H1 (cell line): ENCODE measurements around the gene SERPINA6. TPM values are rescaled to one million over a fixed set of nuclear protein-coding genes. Genes with fewer than 3 reads are reported as not detected.
A peak's percentile ranks its signal among the peaks of the same experiment; 100 is the strongest.

Experiments used
- CTCF ChIA-PET: fragments of 300-600 bp; sonication (Branson Sonifier 250); formaldehyde crosslinking; loops from one replicate; lab custom pipeline; 2021; ENCODE audit not compliant: partially characterized antibody; lab: Charles Lee
- POLR2A ChIA-PET: fragments of 300-600 bp; sonication (Branson Sonifier 250); formaldehyde crosslinking; loops from one replicate; lab custom pipeline; 2021; ENCODE audit warnings: inconsistent platforms; ENCODE audit not compliant: partially characterized antibody; lab: Charles Lee
- DNase-seq, 2 experiments: peaks; one replicate each; pipeline versions ENCODE4 v3.0.0 to v3.0.0-alpha.2; 2010 to 2022; ENCODE audit warnings: low spot score in 2 of 2, low read depth in 1 of 2, mixed read lengths in 1 of 2
- FAIRE-seq: peaks from 2 replicates; lab custom pipeline; 2011; peaks lifted over from hg19 to GRCh38; lab: Jason Lieb, UNC
- H2AFZ ChIP-seq: 2 replicates; pipeline ENCODE4 v1.8.1; 2012; ENCODE audit warnings: low read length, inconsistent platforms
- H2AK5ac ChIP-seq: 2 replicates; pipeline ENCODE4 v1.6.1; 2013; ENCODE audit warnings: low read depth, low read length
- H2BK120ac ChIP-seq: replicated peaks from 2 replicates; pipeline ENCODE3; 2013; ENCODE audit warnings: low read depth, low read length, inconsistent platforms
- H2BK12ac ChIP-seq: 2 replicates; pipeline ENCODE4 v1.6.1; 2013; ENCODE audit warnings: low read depth, low read length
- H2BK15ac ChIP-seq: 2 replicates; pipeline ENCODE4 v1.6.1; 2013; ENCODE audit warnings: low read length
- H2BK20ac ChIP-seq: 2 replicates; pipeline ENCODE4 v1.6.1; 2013; ENCODE audit warnings: low read length
- H2BK5ac ChIP-seq: 2 replicates; pipeline ENCODE4 v1.6.1; 2013; ENCODE audit warnings: low read depth, low read length
- H3K14ac ChIP-seq: 2 replicates; pipeline ENCODE4 v1.6.1; 2013; ENCODE audit warnings: inconsistent platforms; ENCODE audit not compliant: insufficient read length
- H3K18ac ChIP-seq: 2 replicates; pipeline ENCODE4 v1.6.1; 2013; ENCODE audit warnings: low read length; ENCODE audit errors: extremely low read depth
- H3K23ac ChIP-seq: 2 replicates; pipeline ENCODE4 v1.6.1; 2013; ENCODE audit warnings: inconsistent platforms; ENCODE audit not compliant: insufficient read length
- H3K23me2 ChIP-seq: 2 replicates; pipeline ENCODE4 v1.6.1; 2013; ENCODE audit warnings: low read depth, low read length
- H3K27ac ChIP-seq: 2 replicates; pipeline ENCODE4 v1.6.1; 2011; ENCODE audit warnings: low read depth, low read length, inconsistent platforms
- H3K27me3 ChIP-seq, 4 experiments: replicated peaks in 1 of 4; 1 replicate in 1 of 4; 2 replicates in 3 of 4; pipeline versions ENCODE4 v1.6.1 to v1.8.1; 2011 to 2013; ENCODE audit warnings: low read length in 3 of 4, mild to moderate bottlenecking in 3 of 4, inconsistent platforms in 2 of 4, mixed read lengths in 2 of 4, moderate library complexity in 1 of 4; ENCODE audit not compliant: control insufficient read depth in 3 of 4, insufficient read depth in 3 of 4; ENCODE audit errors: extremely low read depth in 1 of 4
- H3K36me3 ChIP-seq, 4 experiments: 2 replicates each; pipeline versions ENCODE4 v1.6.1 to v1.8.1; 2011 to 2013; ENCODE audit warnings: mild to moderate bottlenecking in 4 of 4, low read length in 3 of 4, moderate library complexity in 2 of 4, control low read depth in 1 of 4, inconsistent platforms in 1 of 4; ENCODE audit not compliant: insufficient read depth in 4 of 4, control insufficient read depth in 2 of 4
- H3K4ac ChIP-seq: replicated peaks from 2 replicates; pipeline ENCODE3; 2013; ENCODE audit warnings: low read length, low read depth, mixed read lengths, inconsistent platforms; ENCODE audit not compliant: insufficient read length
- H3K4me1 ChIP-seq, 4 experiments: replicated peaks in 1 of 4; 1 replicate in 1 of 4; 2 replicates in 3 of 4; pipeline versions ENCODE4 v1.6.1 to v1.8.1; 2011 to 2013; ENCODE audit warnings: low read length in 3 of 4, inconsistent platforms in 2 of 4, mixed read lengths in 1 of 4; ENCODE audit not compliant: insufficient read depth in 4 of 4, control insufficient read depth in 3 of 4
- H3K4me2 ChIP-seq, 2 experiments: 2 replicates each; pipeline versions ENCODE4 v1.6.1 to v1.8.1; 2011 to 2013; ENCODE audit warnings: low read depth in 2 of 2, low read length in 2 of 2, control low read depth in 1 of 2, inconsistent platforms in 1 of 2, mild to moderate bottlenecking in 1 of 2; ENCODE audit not compliant: insufficient read depth in 1 of 2
- H3K4me3 ChIP-seq, 4 experiments: fragments of 200-600, 300-600 bp in 1 of 4; sonication (generic), shearing (Covaris generic), sonication (Bioruptor Twin) in 1 of 4; 2 replicates each; pipeline versions ENCODE4 v1.5.1 to v1.8.1; 2011 to 2016; ENCODE audit warnings: low read length in 4 of 4, low read depth in 3 of 4, control low read depth in 2 of 4, inconsistent platforms in 2 of 4, mild to moderate bottlenecking in 2 of 4, mixed read lengths in 1 of 4, moderate library complexity in 1 of 4; ENCODE audit not compliant: insufficient read depth in 2 of 4; ENCODE audit errors: extremely low read depth in 1 of 4
- H3K56ac ChIP-seq: replicated peaks from 2 replicates; pipeline ENCODE3; 2013; ENCODE audit warnings: low read depth, mild to moderate bottlenecking, mixed read lengths, low read length, inconsistent platforms; ENCODE audit not compliant: insufficient read length
- H3K79me1 ChIP-seq: 2 replicates; pipeline ENCODE4 v1.6.1; 2013; ENCODE audit warnings: low read depth, low read length, control low read depth
- H3K79me2 ChIP-seq, 2 experiments: 2 replicates each; pipeline versions ENCODE4 v1.6.1 to v1.8.1; 2012 to 2013; ENCODE audit warnings: low read length in 2 of 2, mild to moderate bottlenecking in 2 of 2, inconsistent platforms in 1 of 2; ENCODE audit not compliant: insufficient read depth in 2 of 2, control insufficient read depth in 1 of 2
- H3K9ac ChIP-seq, 4 experiments: replicated peaks in 1 of 4; 1 replicate in 1 of 4; 2 replicates in 3 of 4; pipeline versions ENCODE4 v1.6.1 to v1.8.1; 2011 to 2013; ENCODE audit warnings: low read depth in 3 of 4, low read length in 3 of 4, control low read depth in 2 of 4, mild to moderate bottlenecking in 2 of 4, moderate library complexity in 2 of 4, inconsistent platforms in 1 of 4; ENCODE audit errors: extremely low read depth in 1 of 4
- H3K9me3 ChIP-seq, 2 experiments: 2 replicates each; pipeline versions ENCODE4 v1.6.1 to v1.8.1; 2012 to 2013; ENCODE audit warnings: mild to moderate bottlenecking in 2 of 2, moderate library complexity in 2 of 2, control low read depth in 1 of 2, inconsistent platforms in 1 of 2, low read depth in 1 of 2, low read length in 1 of 2, mixed read lengths in 1 of 2; ENCODE audit not compliant: insufficient read depth in 2 of 2
- H4K20me1 ChIP-seq, 2 experiments: replicated peaks in 1 of 2; 2 replicates each; pipeline versions ENCODE3 to v1.8.1; 2011 to 2013; ENCODE audit warnings: inconsistent platforms in 2 of 2, low read length in 2 of 2, mild to moderate bottlenecking in 1 of 2; ENCODE audit not compliant: insufficient read depth in 2 of 2, control insufficient read depth in 1 of 2
- H4K5ac ChIP-seq: 2 replicates; pipeline ENCODE4 v1.6.1; 2013; ENCODE audit warnings: low read length, low read depth, mixed read lengths, inconsistent platforms; ENCODE audit not compliant: insufficient read length
- H4K8ac ChIP-seq: 2 replicates; pipeline ENCODE4 v1.8.0; 2013; ENCODE audit warnings: mild to moderate bottlenecking, moderate library complexity, low read length, inconsistent platforms; ENCODE audit not compliant: insufficient read depth; ENCODE audit errors: extremely low read depth
- H4K91ac ChIP-seq: replicated peaks from 2 replicates; pipeline ENCODE3; 2013; ENCODE audit warnings: low read length, mixed read lengths, inconsistent platforms; ENCODE audit not compliant: insufficient read length
- BCL11A ChIP-seq, 2 experiments: IDR thresholded peaks; one replicate each; pipeline ENCODE4 v1.6.1; 2011; ENCODE audit warnings: low read depth in 2 of 2, low read length in 2 of 2, mild to moderate bottlenecking in 2 of 2
- MAFK ChIP-seq: IDR thresholded peaks from 2 replicates; pipeline ENCODE4 v1.6.1; 2012; ENCODE audit warnings: low read depth, mild to moderate bottlenecking, improper control_type of control experiment, low read length
- MAX ChIP-seq: IDR thresholded peaks from 2 replicates; pipeline ENCODE4 v1.6.1; 2012; ENCODE audit warnings: inconsistent platforms
- POLR2A ChIP-seq, 2 experiments: IDR thresholded peaks; 1 replicate in 1 of 2; 2 replicates in 1 of 2; pipeline ENCODE4 v1.6.1; 2011; ENCODE audit warnings: low read depth in 2 of 2, low read length in 2 of 2, mild to moderate bottlenecking in 2 of 2; ENCODE audit errors: control extremely low read depth in 1 of 2
- POLR2AphosphoS5 ChIP-seq: IDR thresholded peaks from 2 replicates; pipeline ENCODE4 v1.6.1; 2011; ENCODE audit warnings: low read depth, low read length
- RBBP5 ChIP-seq: IDR thresholded peaks from 2 replicates; pipeline ENCODE4 v1.7.1; 2012; ENCODE audit warnings: low read depth, mild to moderate bottlenecking, inconsistent platforms, low read length, moderate library complexity, borderline replicate concordance
- TAF7 ChIP-seq: optimal IDR thresholded peaks from 2 replicates; pipeline ENCODE3; 2011; ENCODE audit warnings: low read depth, mild to moderate bottlenecking, inconsistent platforms, low read length, moderate library complexity, borderline replicate concordance
- TCF12 ChIP-seq: IDR thresholded peaks from 2 replicates; pipeline ENCODE4 v1.6.1; 2011; ENCODE audit warnings: low read depth, mild to moderate bottlenecking, low read length
- USF2 ChIP-seq: IDR thresholded peaks from 2 replicates; pipeline ENCODE4 v1.6.1; 2011; ENCODE audit warnings: low read length, improper control_type of control experiment
- WGBS, 2 experiments: shearing (Covaris generic) in 1 of 2; methylation state at CpG; one replicate each; pipeline versions ENCODE4 v1.1.6 to v1.1.7; 2013 to 2015; ENCODE audit warnings: low lambda C conversion rate in 2 of 2, mixed read lengths in 2 of 2, inconsistent platforms in 1 of 2, low coverage in 1 of 2, missing lambda C conversion rate in 1 of 2; ENCODE audit not compliant: insufficient replicate concordance in 2 of 2, insufficient coverage in 1 of 2, insufficient read length in 1 of 2; ENCODE audit errors: extremely low coverage in 1 of 2, missing lambda C conversion rate in 1 of 2; 5-methylcytosine and 5-hydroxymethylcytosine counted together
- polyA plus RNA-seq, 7 experiments: library from polyadenylated mRNA; depleted of rRNA in 3 of 7; stranded (reverse) in 5 of 7; unstranded in 2 of 7; fragments of >200 nt in 5 of 7; fragments of 200-250 nt in 2 of 7; gene quantifications; 1 replicate in 5 of 7; 2 replicates in 1 of 7; 4 replicates in 1 of 7; pipeline versions ENCODE4 v1.2.1 to v1.2.3, GENCODE V29; 2011 to 2013; ENCODE audit warnings: missing spikeins in 2 of 7, mixed read lengths in 2 of 7
- total RNA-seq: library from RNA; stranded (reverse); fragmentation: NEBNext Ultra II Directional; extraction: Animal tissue kit (Norgen Biotek cat#: 25700); gene quantifications from 2 replicates; pipeline ENCODE4 v1.2.1, GENCODE V29; 2021

SERPINA6 gene
- total and polyA plus RNA-seq, 2 of the 8 experiments (the other 6 are each of a cell fraction or from before 2014, with no cell fraction given): not detected

GRCh38 chr14:94295360-94296180 is 27.6 kb downstream of the SERPINA6 start:
- Histone ChIP-seq H3K4me1 (peaks cover 0 to 4% (median 0%) of the 10 kb centered on the region in 4 experiments; a peak in 1 of 7 replicates), H3K36me3 (no peaks in the 10 kb centered on the region), H4K5ac (no peak overlapping the region), H2BK12ac (no peak overlapping the region), H3K4ac (no peak overlapping the region), H3K4me3 (no peak overlapping the region), H3K9me3 (no peaks in the 10 kb centered on the region; a peak in 1 of 4 replicates), H3K56ac (no peak overlapping the region), H3K14ac (no peak overlapping the region), H3K23ac (no peak overlapping the region), H3K27ac (no peak overlapping the region), H2AFZ (no peak overlapping the region), H3K4me2 (no peak overlapping the region), H3K79me1 (no peaks in the 10 kb centered on the region), H2AK5ac (no peak overlapping the region), H2BK5ac (no peak overlapping the region), H4K91ac (no peak overlapping the region), H3K9ac (no peak overlapping the region), H4K20me1 (no peaks in the 10 kb centered on the region), H2BK120ac (no peak overlapping the region), H3K79me2 (no peaks in the 10 kb centered on the region), H3K18ac (no peak overlapping the region), H2BK15ac (no peak overlapping the region), H4K8ac (no peak overlapping the region), H3K23me2 (no peaks in the 10 kb centered on the region), H3K27me3 (no peaks in the 10 kb centered on the region; a peak in 1 of 7 replicates), H2BK20ac (no peak overlapping the region)
- WGBS, 2 experiments: 92% methylated on average over 9 of the region's 9 CpGs; no CpG with 5 or more reads in 1 of the 2 experiments
- ChIA-PET CTCF (interaction anchor here (1.8 to 1.9 kb wide), 2 partner anchors 12 to 166 kb away, joined by 6 read pairs; partner anchors contain the start of gene IFI27L2), POLR2A (interaction anchor here (0.6 kb wide), 1 partner anchor 26 kb away, joined by 3 read pairs; no protein-coding TSS in a partner anchor)
- FAIRE-seq (no peak), DNase-seq (peak in 1 of 2 experiments; percentile 31)
- TF ChIP-seq MAFK: no peak
- TF ChIP-seq POLR2A (IDR thresholded peaks at IDR 0.05; ENCODE audit: control extremely low read depth in 1 of 2, low read depth in 2 of 2, low read length in 2 of 2): no peak
- TF ChIP-seq TCF12: no peak
- TF ChIP-seq BCL11A (IDR thresholded peaks at IDR 0.05; ENCODE audit: low read depth in 2 of 2, low read length in 2 of 2): no peak
- TF ChIP-seq TAF7: no peak
- no peak for TF ChIP-seq RBBP5
- TF ChIP-seq USF2: no peak
- no peak for TF ChIP-seq MAX
- TF ChIP-seq POLR2AphosphoS5: no peak
